CD4-positive, alpha-beta T cell treated with Interleukin-15 for 1 hour (primary cell): Measurements from ENCODE around the gene KRT6A.
"Not testable (repeated sequence)": the region's sequence is repeated elsewhere in the genome, so short reads cannot be mapped to it uniquely, and the experiment has no call there.

Experiments used
- DNase-seq: peaks from one replicate; pipeline ENCODE4 v3.0.0-alpha.2; 2020

The KRT6A gene

GRCh38 chr12:52454411-52455201, 38.5 kb downstream of the KRT6A start:
- DNase-seq = no peak

GRCh38 chr12:52452101-52452500, 41.0 kb downstream of the KRT6A start, which contains the start of gene KRT6B:
Gene KRT6B, minus strand, starts transcription at chr12:52452146. Its CDS starts 68 bp downstream, at chr12:52452078.
- no peak for DNase-seq

GRCh38 chr12:52448228-52448627, 44.8 kb downstream of the KRT6A start:
- DNase-seq = no peak

GRCh38 chr12:52447196-52447595, 45.9 kb downstream of the KRT6A start:
- DNase-seq = not testable (repeated sequence)

- DNase-seq = no peak
These were observed 46.6 kb downstream of the KRT6A start for GRCh38 chr12:52446367-52447045.

GRCh38 chr12:52445876-52446275, 47.2 kb downstream of the KRT6A start:
- DNase-seq = no peak

- DNase-seq = no peak
These were observed 48.1 kb downstream of the KRT6A start for GRCh38 chr12:52444647-52445595.

- no peak for DNase-seq
These were observed 49.1 kb downstream of the KRT6A start for GRCh38 chr12:52443966-52444365.

GRCh38 chr12:52442600-52443061, 50.4 kb downstream of the KRT6A start:
- DNase-seq = no peak

- DNase-seq = no peak
These were observed 51.6 kb downstream of the KRT6A start for GRCh38 chr12:52441320-52441911.

- no peak for DNase-seq
These were observed 52.2 kb downstream of the KRT6A start for GRCh38 chr12:52440821-52441319.

GRCh38 chr12:52439845-52440244, 53.2 kb downstream of the KRT6A start:
- DNase-seq = no peak

GRCh38 chr12:52439420-52439819, 53.6 kb downstream of the KRT6A start:
- DNase-seq = no peak

GRCh38 chr12:52438305-52439301, 54.5 kb downstream of the KRT6A start:
- no peak for DNase-seq

GRCh38 chr12:52437508-52437907, 55.5 kb downstream of the KRT6A start:
- no peak for DNase-seq
